Esophagus squamous epithelium (tissue), 5 donors: ENCODE results near the gene ST8SIA2. TPM values are rescaled to one million over a fixed set of nuclear protein-coding genes. Genes with fewer than 3 reads are reported as not detected.
A peak's percentile ranks its signal among the peaks of the same experiment; 100 is the strongest.

ENCODE experiments used
- DNase-seq: peaks from one replicate; lab custom pipeline; 2025; lab: John Stamatoyannopoulos, UW
- H3K27ac ChIP-seq, 4 donors: fragments of 200-600 bp; sonication (generic); one replicate each; pipeline ENCODE4 v1.5.1; 2016 to 2019; ENCODE audit warnings: mild to moderate bottlenecking in 1 of 4
- H3K27me3 ChIP-seq, 4 donors: fragments of 200-600 bp; sonication (generic); 1 replicate in 3 of 4; 2 replicates in 1 of 4; pipeline versions ENCODE4 v1.5.1 to v1.6.0; 2017 to 2021; ENCODE audit warnings: antibody characterized with exemption in 1 of 4
- H3K36me3 ChIP-seq, 3 donors: fragments of 200-600 bp; sonication (generic); one replicate each; pipeline ENCODE4 v1.5.1; 2016 to 2019
- H3K4me1 ChIP-seq, 3 donors: fragments of 200-600 bp; sonication (generic); one replicate each; pipeline ENCODE4 v1.5.1; 2017 to 2019
- H3K4me3 ChIP-seq, 4 donors: fragments of 200-600 bp; sonication (generic); 1 replicate in 3 of 4; 2 replicates in 1 of 4; pipeline ENCODE4 v1.5.1; 2016 to 2019; ENCODE audit warnings: mild to moderate bottlenecking in 2 of 4, moderate library complexity in 1 of 4
- H3K9me3 ChIP-seq, 3 donors: fragments of 200-600 bp; sonication (generic); one replicate each; pipeline ENCODE4 v1.5.1; 2016 to 2019
- POLR2A ChIP-seq, 4 donors: fragments of 450-650 bp; IDR thresholded peaks; one replicate each; pipeline ENCODE4 v1.6.1; 2017; ENCODE audit warnings: antibody characterized with exemption in 4 of 4, mild to moderate bottlenecking in 4 of 4, moderate library complexity in 3 of 4
- whole genome bisulfite sequencing, 2 donors: methylation state at CpG; one replicate each; pipeline ENCODE4 v1.1.5; 2018; 5-methylcytosine and 5-hydroxymethylcytosine counted together
- intact Hi-C: fragments of 100-400 bp; cut with DNase I; formaldehyde crosslinking; loops from one replicate; pipeline ENCODE4 v1.15.0; 2022
- total RNA-seq, 4 donors: library from RNA; depleted of rRNA; stranded (reverse); fragments of >200 nt; gene quantifications; one replicate each; pipeline ENCODE4 v1.1.0, GENCODE V29; 2016
- TF ChIP-seq, protein P1 (sequence below), 6 experiments: fragments of 450-650 bp in 4 of 6; fragments of 200-600 bp in 2 of 6; sonication (generic) in 2 of 6; IDR thresholded peaks; one replicate each; pipeline ENCODE4 v1.5.1; 2016 to 2019; ENCODE audit warnings: antibody characterized with exemption in 6 of 6, mild to moderate bottlenecking in 4 of 6, moderate library complexity in 4 of 6
- donor health status: DM: yes; HTN: yes; CAD: no.

The ST8SIA2 gene
- total RNA-seq, 4 donors from 2014 or later, result not detected

GRCh38 chr15:92385096-92385495, 8.6 kb upstream of the ST8SIA2 start:
- TF ChIP-seq, protein P1, sequence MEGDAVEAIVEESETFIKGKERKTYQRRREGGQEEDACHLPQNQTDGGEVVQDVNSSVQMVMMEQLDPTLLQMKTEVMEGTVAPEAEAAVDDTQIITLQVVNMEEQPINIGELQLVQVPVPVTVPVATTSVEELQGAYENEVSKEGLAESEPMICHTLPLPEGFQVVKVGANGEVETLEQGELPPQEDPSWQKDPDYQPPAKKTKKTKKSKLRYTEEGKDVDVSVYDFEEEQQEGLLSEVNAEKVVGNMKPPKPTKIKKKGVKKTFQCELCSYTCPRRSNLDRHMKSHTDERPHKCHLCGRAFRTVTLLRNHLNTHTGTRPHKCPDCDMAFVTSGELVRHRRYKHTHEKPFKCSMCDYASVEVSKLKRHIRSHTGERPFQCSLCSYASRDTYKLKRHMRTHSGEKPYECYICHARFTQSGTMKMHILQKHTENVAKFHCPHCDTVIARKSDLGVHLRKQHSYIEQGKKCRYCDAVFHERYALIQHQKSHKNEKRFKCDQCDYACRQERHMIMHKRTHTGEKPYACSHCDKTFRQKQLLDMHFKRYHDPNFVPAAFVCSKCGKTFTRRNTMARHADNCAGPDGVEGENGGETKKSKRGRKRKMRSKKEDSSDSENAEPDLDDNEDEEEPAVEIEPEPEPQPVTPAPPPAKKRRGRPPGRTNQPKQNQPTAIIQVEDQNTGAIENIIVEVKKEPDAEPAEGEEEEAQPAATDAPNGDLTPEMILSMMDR (IDR thresholded peaks at IDR 0.05), result no peak
- no peak for TF ChIP-seq POLR2A (IDR thresholded peaks at IDR 0.05)
- H3K4me1 ChIP-seq, result no peaks in the 10 kb centered on the region
- 21 to 35% methylated on average over 2 of the region's 2 CpGs for WGBS, 2 donors
- H3K27ac ChIP-seq, result no peak overlapping the region
- H3K9me3 ChIP-seq, result no peaks in the 10 kb centered on the region
- no peak for DNase-seq
- H3K4me3 ChIP-seq, result no peak overlapping the region
- H3K36me3 ChIP-seq, result no peaks in the 10 kb centered on the region
- intact Hi-C loops, result no loop called here
- peaks cover 0 to 67% (median 0%) of the 10 kb centered on the region in 4 donors for H3K27me3 ChIP-seq

- intact Hi-C loops, result no loop called here
- TF ChIP-seq, protein P1 (IDR thresholded peaks at IDR 0.05), result peak in 4 of 6 experiments; percentile 13 to 51 (median 18)
- TF ChIP-seq POLR2A (IDR thresholded peaks at IDR 0.05), result no peak
- peaks cover 13 to 100% (median 25%) of the 10 kb centered on the region in 4 donors for H3K27me3 ChIP-seq
- H3K9me3 ChIP-seq, result no peaks in the 10 kb centered on the region
- no peak overlapping the region for H3K4me3 ChIP-seq
- peaks cover 7 to 25% (median 9%) of the 10 kb centered on the region in 3 donors for H3K4me1 ChIP-seq
- no peak overlapping the region for H3K27ac ChIP-seq
- WGBS, 2 donors, result 23 to 34% methylated on average over 4 of the region's 4 CpGs
- DNase-seq, result no peak
- H3K36me3 ChIP-seq, result no peaks in the 10 kb centered on the region
Measured at GRCh38 chr15:92391640-92392039, 2.0 kb upstream of the ST8SIA2 start.

DNA sequence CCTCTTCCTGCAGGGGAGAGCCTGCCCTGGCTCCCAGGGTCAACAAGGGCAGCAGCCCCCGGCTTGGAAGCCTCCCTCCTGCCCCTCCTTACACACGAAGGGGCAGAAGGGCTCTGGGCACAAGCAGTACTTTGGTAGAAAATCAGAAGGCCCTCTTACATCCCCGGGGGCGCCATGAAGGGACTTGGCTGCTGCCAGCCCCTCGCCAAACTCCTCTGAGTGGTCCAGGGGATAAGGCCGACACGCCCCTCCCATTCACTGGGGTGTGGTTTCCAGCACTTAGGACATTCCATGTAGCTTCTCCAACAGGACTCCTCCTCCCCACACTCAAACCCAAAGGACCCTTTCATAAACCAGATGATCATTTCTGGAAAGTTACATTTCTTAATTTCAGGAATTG, 1.2 kb upstream of the ST8SIA2 start:
- Histone ChIP-seq H3K27ac (no peak overlapping the region), H3K9me3 (no peaks in the 10 kb centered on the region), H3K4me3 (no peak overlapping the region), H3K27me3 (peaks cover 13 to 100% (median 25%) of the 10 kb centered on the region in 4 donors), H3K36me3 (no peaks in the 10 kb centered on the region), H3K4me1 (peaks cover 7 to 25% (median 9%) of the 10 kb centered on the region in 3 donors)
- no peak for DNase-seq
- WGBS, 2 donors, result 8 to 11% methylated on average over 3 to 6 of the region's 7 CpGs
- intact Hi-C loops, result no loop called here
- TF ChIP-seq, protein P1 (IDR thresholded peaks at IDR 0.05), result no peak
- TF ChIP-seq POLR2A (IDR thresholded peaks at IDR 0.05), result no peak

DNA sequence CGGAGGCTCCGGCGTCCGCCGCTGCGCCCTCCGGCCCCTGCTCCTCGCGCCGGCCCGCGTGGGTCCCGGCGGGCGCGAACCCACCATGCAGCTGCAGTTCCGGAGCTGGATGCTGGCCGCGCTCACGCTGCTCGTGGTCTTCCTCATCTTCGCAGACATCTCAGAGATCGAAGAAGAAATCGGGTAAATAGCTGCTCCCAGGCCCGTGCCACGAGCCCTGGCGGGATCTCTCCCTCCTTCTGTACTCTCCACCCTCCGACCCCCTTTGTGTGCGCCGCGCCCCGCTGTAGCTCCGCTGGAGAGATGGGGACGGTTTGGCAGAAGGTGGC, 263 bp downstream of the ST8SIA2 start:
- no peak for DNase-seq
- intact Hi-C loops, result no loop called here
- Histone ChIP-seq H3K27ac (no peak overlapping the region), H3K4me1 (peaks cover 7 to 25% (median 9%) of the 10 kb centered on the region in 3 donors), H3K36me3 (no peaks in the 10 kb centered on the region), H3K4me3 (peak overlapping the region; percentile 7 to 51 (median 33)), H3K27me3 (peaks cover 13 to 100% (median 25%) of the 10 kb centered on the region in 4 donors), H3K9me3 (no peaks in the 10 kb centered on the region)
- WGBS, 2 donors, result no CpG with 5 or more reads among the region's 34 CpGs
- TF ChIP-seq POLR2A (IDR thresholded peaks at IDR 0.05), result no peak
- TF ChIP-seq, protein P1 (IDR thresholded peaks at IDR 0.05), result no peak

GRCh38 chr15:92394309-92395097, 822 bp downstream of the ST8SIA2 start:
- no peak overlapping the region for H3K27ac ChIP-seq
- TF ChIP-seq POLR2A (IDR thresholded peaks at IDR 0.05), result no peak
- TF ChIP-seq, protein P1 (IDR thresholded peaks at IDR 0.05), result no peak
- H3K9me3 ChIP-seq, result no peaks in the 10 kb centered on the region
- no peak for DNase-seq
- intact Hi-C loops, result no loop called here
- H3K4me3 ChIP-seq, result peak overlapping the region; percentile 7 to 51 (median 33)
- H3K4me1 ChIP-seq, result peaks cover 7 to 25% (median 9%) of the 10 kb centered on the region in 3 donors
- H3K36me3 ChIP-seq, result no peaks in the 10 kb centered on the region
- peaks cover 13 to 100% (median 25%) of the 10 kb centered on the region in 4 donors for H3K27me3 ChIP-seq
- no CpG with 5 or more reads among the region's 78 CpGs for WGBS, 2 donors
